GM12873 (cell line): ENCODE data around the gene MED9.

Source experiments
- TF ChIP-seq, protein P1 (sequence below): IDR thresholded peaks from 2 replicates; pipeline ENCODE4 v1.5.1; 2012; ENCODE audit warnings: low read depth, mild to moderate bottlenecking, moderate library complexity, low read length, control low read depth; ENCODE audit not compliant: insufficient read depth; ENCODE audit errors: missing control alignments

The MED9 gene

DNA sequence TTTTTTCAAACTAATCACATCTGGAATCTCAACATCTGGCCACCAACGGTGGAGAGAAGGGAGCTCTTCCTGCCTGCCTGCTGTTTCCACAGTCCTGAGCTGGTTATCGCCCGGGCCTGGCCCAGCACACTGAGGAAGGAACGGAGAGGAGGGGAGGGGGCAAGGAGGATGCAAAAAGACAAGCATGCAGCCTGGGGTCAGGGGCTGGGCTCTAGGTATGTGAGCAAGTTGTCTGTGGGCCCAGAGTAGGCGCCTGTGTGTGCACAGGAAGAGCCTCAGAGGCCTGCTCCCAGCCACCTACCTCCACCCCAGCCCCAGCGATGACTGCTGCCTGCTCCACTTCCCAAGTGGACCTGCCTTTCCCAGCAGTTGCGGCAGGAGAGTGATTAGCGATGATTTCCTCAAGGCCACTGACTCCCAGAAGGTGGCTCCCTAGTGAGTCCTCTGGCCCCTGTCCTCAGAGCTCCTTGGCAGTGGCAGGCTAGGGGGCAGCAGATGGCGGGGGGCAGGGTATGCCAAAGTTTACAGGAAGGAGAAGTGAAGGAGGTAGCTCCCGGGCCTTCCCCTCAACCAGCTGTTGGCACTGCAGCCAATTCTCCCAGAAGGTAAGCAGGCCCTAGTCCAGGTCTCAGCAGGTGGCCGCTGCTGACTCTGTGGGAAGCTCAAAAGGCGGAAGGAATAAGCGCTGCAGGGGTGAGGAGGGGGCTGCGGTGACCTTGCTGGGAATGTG, 46.4 kb downstream of the MED9 start:
- TF ChIP-seq, protein P1, sequence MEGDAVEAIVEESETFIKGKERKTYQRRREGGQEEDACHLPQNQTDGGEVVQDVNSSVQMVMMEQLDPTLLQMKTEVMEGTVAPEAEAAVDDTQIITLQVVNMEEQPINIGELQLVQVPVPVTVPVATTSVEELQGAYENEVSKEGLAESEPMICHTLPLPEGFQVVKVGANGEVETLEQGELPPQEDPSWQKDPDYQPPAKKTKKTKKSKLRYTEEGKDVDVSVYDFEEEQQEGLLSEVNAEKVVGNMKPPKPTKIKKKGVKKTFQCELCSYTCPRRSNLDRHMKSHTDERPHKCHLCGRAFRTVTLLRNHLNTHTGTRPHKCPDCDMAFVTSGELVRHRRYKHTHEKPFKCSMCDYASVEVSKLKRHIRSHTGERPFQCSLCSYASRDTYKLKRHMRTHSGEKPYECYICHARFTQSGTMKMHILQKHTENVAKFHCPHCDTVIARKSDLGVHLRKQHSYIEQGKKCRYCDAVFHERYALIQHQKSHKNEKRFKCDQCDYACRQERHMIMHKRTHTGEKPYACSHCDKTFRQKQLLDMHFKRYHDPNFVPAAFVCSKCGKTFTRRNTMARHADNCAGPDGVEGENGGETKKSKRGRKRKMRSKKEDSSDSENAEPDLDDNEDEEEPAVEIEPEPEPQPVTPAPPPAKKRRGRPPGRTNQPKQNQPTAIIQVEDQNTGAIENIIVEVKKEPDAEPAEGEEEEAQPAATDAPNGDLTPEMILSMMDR = no peak

DNA sequence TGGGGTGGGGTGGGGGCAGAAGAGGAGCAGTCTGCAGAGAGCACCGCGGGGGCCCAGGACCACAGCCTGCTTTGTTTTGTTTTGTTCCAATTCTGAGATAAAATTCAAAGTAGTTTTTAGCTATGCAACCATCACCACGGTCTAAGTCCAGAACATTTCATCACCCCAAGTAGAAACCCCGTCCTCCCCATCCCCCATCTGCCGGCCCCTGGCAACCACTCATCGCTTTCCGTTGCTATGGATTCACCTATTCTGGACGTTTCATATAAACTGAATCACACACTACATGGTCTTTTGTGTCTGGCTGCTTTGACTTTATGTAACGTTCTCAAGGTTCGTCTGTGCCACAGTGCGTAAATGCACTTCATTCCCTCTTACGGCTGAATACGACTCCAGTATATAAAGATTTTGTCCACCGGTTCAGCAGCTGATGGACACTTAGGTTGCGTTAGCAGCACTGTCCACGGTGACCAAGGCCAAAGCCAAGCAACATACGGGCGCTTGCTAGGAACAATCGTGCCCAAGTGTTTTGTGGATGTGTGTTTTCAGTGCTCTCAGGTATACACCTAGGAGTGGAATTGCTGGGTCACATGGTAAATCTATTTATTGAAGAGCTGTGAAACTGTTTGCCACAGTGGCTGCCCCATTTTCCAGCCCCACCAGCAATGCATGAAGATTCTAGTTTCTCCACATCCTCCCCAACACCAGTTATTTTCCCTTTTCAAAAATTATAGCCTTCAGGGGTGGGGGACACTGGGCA, 47.1 kb downstream of the MED9 start:
- TF ChIP-seq, protein P1 = no peak

DNA sequence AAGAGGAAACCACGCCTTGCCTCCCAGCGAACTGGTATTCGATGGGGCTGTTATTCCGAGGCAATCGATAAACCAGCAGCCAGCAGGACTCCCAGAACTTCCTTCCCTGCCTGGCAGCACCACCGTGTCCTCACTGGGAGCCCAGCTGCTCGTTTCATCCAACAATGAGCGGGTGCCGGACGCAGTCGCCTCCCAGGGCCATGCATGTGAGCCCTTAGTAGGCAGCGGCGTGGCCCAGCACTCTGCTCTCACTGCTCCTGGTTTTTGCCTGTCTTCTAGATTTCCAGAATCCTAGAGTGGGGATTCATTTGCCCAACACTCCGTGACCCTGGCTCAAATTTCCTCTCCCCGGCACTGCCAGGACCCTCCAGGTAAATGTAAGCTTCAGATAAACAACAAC, 48.5 kb downstream of the MED9 start:
- TF ChIP-seq, protein P1 = no peak

DNA sequence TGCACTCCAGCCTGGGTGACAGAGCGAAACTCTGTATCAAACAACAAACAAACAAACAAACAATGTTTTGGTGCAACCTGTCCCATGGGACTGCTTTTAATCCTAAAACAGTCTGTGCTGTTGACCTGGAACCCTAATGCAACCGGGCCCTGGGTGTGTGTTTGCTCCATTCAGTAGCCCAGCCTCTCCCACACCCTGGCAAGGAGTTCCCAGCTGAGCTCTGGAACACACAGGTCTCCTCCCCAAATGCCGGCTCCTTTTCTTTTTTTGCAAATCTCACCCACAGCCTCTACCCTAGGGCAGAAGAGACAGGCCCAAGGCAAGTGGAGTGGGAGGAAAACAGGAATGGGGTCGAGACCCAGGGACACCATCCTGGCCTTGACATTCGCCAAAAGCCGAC, 49.2 kb downstream of the MED9 start:
- TF ChIP-seq, protein P1 = no peak

DNA sequence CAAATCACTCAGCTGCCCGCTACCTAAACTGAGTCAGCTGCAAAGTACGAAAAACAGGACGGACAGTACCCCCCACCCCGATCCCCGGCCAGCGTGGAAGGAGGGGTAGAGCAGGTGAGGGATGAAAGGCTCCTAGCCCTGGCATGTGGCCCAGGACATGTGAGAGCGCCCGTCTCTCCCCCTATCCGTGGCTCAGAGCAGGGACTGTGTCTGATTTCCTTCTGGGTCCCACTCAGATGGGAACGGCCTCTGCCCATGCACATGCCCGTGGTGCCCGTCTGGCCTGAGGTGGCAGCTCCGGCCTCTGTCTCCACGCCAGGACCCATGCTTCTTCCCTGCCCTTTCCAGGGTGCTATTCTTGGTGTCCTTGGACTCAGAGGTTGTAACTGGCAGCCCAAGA, 49.6 kb downstream of the MED9 start:
- TF ChIP-seq, protein P1 = no peak

DNA sequence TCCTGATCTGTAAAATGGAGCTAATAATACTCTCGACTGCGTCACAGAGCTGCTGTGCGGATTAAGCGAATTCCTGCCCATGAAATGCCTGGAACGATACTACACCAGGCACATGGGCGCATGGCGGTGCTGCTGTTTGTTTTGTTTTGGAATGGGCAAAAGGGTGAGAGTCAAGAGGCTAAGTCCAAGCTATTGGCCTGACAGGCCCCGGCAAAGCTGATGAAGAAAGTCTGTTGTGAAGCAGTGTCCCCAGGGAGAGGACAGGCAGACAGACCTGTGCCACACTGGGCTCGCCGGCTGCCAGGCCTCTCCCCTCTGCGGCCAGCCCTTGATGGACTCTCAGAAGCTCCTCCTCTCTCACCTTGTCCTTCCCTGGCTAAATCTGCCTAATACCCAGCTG, 50.7 kb downstream of the MED9 start:
- TF ChIP-seq, protein P1 = no peak

DNA sequence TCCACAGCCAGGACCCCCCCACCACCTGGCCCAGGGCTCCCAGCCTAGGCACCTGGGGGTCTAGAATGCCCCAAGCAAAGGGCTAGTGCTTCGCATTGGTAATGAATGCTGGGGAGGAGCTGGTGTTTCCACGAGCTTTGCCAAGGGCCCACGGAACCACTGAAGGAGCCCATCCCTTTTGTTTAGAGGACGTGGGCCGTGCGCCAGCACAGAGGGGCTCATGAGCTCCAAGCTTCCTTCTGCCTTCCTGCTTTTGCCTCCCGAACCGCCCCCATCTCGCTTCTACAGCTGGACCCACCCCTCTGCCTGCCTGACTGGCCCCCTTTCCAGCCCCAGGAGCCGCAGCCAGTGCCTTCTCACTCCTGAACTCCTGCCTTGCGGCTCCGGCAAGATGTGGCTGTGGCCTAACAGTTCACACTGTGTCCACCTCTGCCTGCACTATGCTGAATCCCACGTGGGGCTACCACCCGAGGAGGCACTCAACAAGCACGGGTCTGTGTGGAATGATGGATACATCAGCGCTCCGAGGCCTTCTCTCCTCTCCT, 51.2 kb downstream of the MED9 start:
- TF ChIP-seq, protein P1 = no peak
